ENCODE measurements around the gene POLR1E.

GRCh38 chr9:37471942-37472684 is 13.6 kb upstream of the POLR1E start:
- TF ChIP-seq CTCF (IDR thresholded peaks at IDR 0.05) (no peak), POLR2AphosphoS5 (IDR thresholded peaks at IDR 0.05) (no peak)
